ENCODE measurements around the gene ASRGL1. TPM values are rescaled to one million over a fixed set of nuclear protein-coding genes. Genes with fewer than 3 reads are reported as not detected.
A peak's percentile ranks its signal among the peaks of the same experiment; 100 is the strongest.

ASRGL1 gene
- 100 to 1,000 TPM in 1 of 4 donors, 10 to 100 TPM in 3; 10.9 to 133 (median 30.0) TPM for total RNA-seq

GRCh38 chr11:62337303-62338181 is at the start of gene ASRGL1:
Gene ASRGL1, plus strand, starts transcription at chr11:62337448. Its CDS starts 530 bp downstream, at chr11:62337978.
- Histone ChIP-seq H3K4me3 (peak within 1 kb of the TSS; percentile 54 to 56), H3K36me3 (no peaks in the 10 kb centered on the region), H3K4me1 (peaks cover 0 to 4% of the 10 kb centered on the region in 2 donors), H3K27me3 (no peaks in the 10 kb centered on the region), H3K27ac (peak within 1 kb of the TSS; percentile 47 to 70), H3K9me3 (no peaks in the 10 kb centered on the region)
- peak; percentile 75 to 78 for DNase-seq
- TF ChIP-seq CTCF (IDR thresholded peaks at IDR 0.05): peak in 1 of 4 experiments; percentile 26
- TF ChIP-seq POLR2A (IDR thresholded peaks at IDR 0.05): peak; percentile 54 to 62
- intact Hi-C loops (cut with DNase I; ENCODE audit: low total_unique reads): no loop called here

GRCh38 chr11:62295504-62295903 is 41.7 kb upstream of the ASRGL1 start:
- Histone ChIP-seq H3K27me3 (no peaks in the 10 kb centered on the region), H3K4me3 (no peak overlapping the region), H3K4me1 (no peaks in the 10 kb centered on the region), H3K9me3 (no peaks in the 10 kb centered on the region), H3K27ac (no peak overlapping the region), H3K36me3 (no peaks in the 10 kb centered on the region)
- TF ChIP-seq CTCF (IDR thresholded peaks at IDR 0.05) (no peak), POLR2A (IDR thresholded peaks at IDR 0.05) (no peak)
- intact Hi-C loops (cut with DNase I; ENCODE audit: low total_unique reads): no loop called here
- DNase-seq: no peak

GRCh38 chr11:62298975-62299374 is 38.3 kb upstream of the ASRGL1 start, which contains the start of gene SCGB1D4:
Gene SCGB1D4, minus strand, starts transcription at chr11:62299075. Its CDS starts 65 bp downstream, at chr11:62299010.
- H3K27ac ChIP-seq: no peak within 1 kb of the TSS
- no peak for TF ChIP-seq CTCF (IDR thresholded peaks at IDR 0.05)
- TF ChIP-seq POLR2A (IDR thresholded peaks at IDR 0.05): no peak
- H3K4me1 ChIP-seq: no peaks in the 10 kb centered on the region
- H3K9me3 ChIP-seq: no peaks in the 10 kb centered on the region
- H3K27me3 ChIP-seq: no peaks in the 10 kb centered on the region
- DNase-seq: no peak
- H3K36me3 ChIP-seq: no peaks in the 10 kb centered on the region
- intact Hi-C loops (cut with DNase I; ENCODE audit: low total_unique reads): no loop called here
- H3K4me3 ChIP-seq: no peak within 1 kb of the TSS

- Histone ChIP-seq H3K36me3 (no peaks in the 10 kb centered on the region), H3K9me3 (no peaks in the 10 kb centered on the region), H3K4me3 (no peak overlapping the region), H3K4me1 (no peaks in the 10 kb centered on the region), H3K27ac (no peak overlapping the region), H3K27me3 (no peaks in the 10 kb centered on the region)
- DNase-seq: no peak
- intact Hi-C loops (cut with DNase I; ENCODE audit: low total_unique reads): no loop called here
- TF ChIP-seq POLR2A (IDR thresholded peaks at IDR 0.05) (no peak), CTCF (IDR thresholded peaks at IDR 0.05) (no peak)
Observed at GRCh38 chr11:62306227-62306626, 31.0 kb upstream of the ASRGL1 start.

GRCh38 chr11:62307950-62308349 is 29.3 kb upstream of the ASRGL1 start:
- no peaks in the 10 kb centered on the region for H3K9me3 ChIP-seq
- no peaks in the 10 kb centered on the region for H3K36me3 ChIP-seq
- intact Hi-C loops (cut with DNase I; ENCODE audit: low total_unique reads): no loop called here

More at GRCh38 chr11:62307950-62308349, 29.3 kb upstream of the ASRGL1 start:
- Histone ChIP-seq H3K27ac (no peak overlapping the region), H3K4me1 (no peaks in the 10 kb centered on the region), H3K27me3 (no peaks in the 10 kb centered on the region), H3K4me3 (no peak overlapping the region)
- TF ChIP-seq POLR2A (IDR thresholded peaks at IDR 0.05): no peak
- TF ChIP-seq CTCF (IDR thresholded peaks at IDR 0.05): no peak
- DNase-seq: no peak

All from uterus (tissue), 4 donors.